ENCODE data around the gene KRTAP10-5.

The KRTAP10-5 gene

DNA sequence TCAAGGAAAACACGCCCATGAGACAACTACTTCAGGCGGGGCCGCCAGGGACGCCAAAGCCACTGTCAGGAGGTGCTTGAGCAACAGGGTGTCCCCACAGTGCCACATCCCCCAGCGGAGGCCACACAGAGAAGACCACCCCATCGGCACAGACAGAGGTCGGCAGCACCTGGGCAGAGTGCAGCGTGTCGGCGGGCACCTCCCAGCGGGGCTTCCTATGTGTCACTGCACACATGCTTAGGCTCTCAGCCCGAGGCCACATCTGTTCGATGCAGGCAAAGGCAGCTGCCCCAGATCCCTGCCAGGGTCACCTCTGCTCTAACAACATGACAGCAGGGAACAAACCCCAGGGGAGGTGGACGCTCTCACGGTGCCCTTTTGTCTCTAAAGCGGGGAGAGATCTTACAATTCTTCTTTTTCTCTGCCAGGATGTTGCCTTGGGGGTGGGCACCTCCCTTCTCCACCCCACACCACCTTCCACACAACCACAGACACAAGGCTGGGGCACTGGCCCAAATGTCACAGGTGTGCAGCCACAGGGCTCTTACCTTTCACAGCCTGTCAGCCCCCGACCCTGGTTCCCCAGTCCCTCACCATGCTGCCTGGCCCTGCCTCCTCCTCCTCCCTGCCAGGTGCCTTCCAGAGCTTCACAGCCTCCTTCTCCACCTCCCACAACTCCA is 35.6 kb upstream of the KRTAP10-5 start:
- no peak for DNase-seq
- Histone ChIP-seq H3K36me3 (replicated peaks) (no peaks in the 10 kb centered on the region), H3K27ac (no peak overlapping the region), H3K27me3 (replicated peaks) (no peaks in the 10 kb centered on the region), H3K4me3 (ENCODE audit: low read depth, low read length) (no peak overlapping the region)
- in situ Hi-C loops (cut with HindIII; ENCODE audit: low pct_ligation_motif_present, low sequenced_read_pairs): no loop called here
- TF ChIP-seq, protein P1, sequence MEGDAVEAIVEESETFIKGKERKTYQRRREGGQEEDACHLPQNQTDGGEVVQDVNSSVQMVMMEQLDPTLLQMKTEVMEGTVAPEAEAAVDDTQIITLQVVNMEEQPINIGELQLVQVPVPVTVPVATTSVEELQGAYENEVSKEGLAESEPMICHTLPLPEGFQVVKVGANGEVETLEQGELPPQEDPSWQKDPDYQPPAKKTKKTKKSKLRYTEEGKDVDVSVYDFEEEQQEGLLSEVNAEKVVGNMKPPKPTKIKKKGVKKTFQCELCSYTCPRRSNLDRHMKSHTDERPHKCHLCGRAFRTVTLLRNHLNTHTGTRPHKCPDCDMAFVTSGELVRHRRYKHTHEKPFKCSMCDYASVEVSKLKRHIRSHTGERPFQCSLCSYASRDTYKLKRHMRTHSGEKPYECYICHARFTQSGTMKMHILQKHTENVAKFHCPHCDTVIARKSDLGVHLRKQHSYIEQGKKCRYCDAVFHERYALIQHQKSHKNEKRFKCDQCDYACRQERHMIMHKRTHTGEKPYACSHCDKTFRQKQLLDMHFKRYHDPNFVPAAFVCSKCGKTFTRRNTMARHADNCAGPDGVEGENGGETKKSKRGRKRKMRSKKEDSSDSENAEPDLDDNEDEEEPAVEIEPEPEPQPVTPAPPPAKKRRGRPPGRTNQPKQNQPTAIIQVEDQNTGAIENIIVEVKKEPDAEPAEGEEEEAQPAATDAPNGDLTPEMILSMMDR (IDR thresholded peaks at IDR 0.05; ENCODE audit: low read depth, low read length, missing control alignments): no peak

DNA sequence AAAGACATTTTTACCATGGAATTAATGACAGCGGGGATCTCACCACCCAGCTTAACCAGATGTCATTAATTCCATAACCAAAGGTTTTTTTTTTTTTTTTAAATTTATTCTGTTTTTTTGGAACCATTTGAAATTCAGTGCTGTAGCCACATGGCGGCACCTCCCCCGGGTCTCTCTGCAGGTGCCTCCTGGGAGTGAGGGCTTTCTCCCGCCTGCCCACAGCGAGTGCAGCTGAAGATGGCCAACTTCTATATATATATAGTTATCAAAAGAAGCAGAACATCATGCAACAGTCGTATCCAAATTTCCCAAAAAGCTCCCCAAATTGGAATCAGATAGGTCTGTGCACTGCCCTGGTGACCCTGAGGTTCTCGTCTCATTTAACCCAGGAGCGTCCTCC is 35.1 kb upstream of the KRTAP10-5 start:
- TF ChIP-seq, protein P1 (IDR thresholded peaks at IDR 0.05; ENCODE audit: low read depth, low read length, missing control alignments): no peak
- Histone ChIP-seq H3K4me3 (ENCODE audit: low read depth, low read length) (no peak overlapping the region), H3K27me3 (replicated peaks) (no peaks in the 10 kb centered on the region), H3K36me3 (replicated peaks) (no peaks in the 10 kb centered on the region), H3K27ac (no peak overlapping the region)
- in situ Hi-C loops (cut with HindIII; ENCODE audit: low pct_ligation_motif_present, low sequenced_read_pairs): no loop called here
- DNase-seq: no peak

DNA sequence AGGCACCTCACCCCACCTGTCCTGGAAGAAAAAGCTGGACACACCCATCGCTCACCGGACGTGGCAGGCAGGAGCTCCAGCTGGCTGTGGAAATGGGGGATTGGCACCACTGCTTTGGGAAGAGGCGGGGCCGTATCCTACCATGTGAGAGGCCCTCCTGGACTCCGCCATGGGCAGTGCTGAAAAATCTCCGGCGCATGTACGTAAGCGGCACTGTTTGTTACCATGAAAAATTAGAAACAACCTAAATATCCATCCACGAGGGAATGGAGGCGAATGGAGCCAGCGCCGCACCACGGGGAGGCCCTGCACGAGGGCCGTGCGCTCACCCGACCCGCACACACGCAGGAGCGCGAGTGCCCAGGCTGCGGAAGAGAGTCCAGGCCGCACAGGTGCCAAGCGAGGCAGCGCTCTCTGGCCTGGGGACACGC is 34.6 kb upstream of the KRTAP10-5 start:
- H3K27me3 ChIP-seq (replicated peaks): no peaks in the 10 kb centered on the region
- no peak overlapping the region for H3K4me3 ChIP-seq (ENCODE audit: low read depth, low read length)
- in situ Hi-C loops (cut with HindIII; ENCODE audit: low pct_ligation_motif_present, low sequenced_read_pairs): no loop called here
- DNase-seq: no peak
- TF ChIP-seq, protein P1 (IDR thresholded peaks at IDR 0.05; ENCODE audit: low read depth, low read length, missing control alignments): no peak
- no peak overlapping the region for H3K27ac ChIP-seq
- H3K36me3 ChIP-seq (replicated peaks): no peaks in the 10 kb centered on the region

DNA sequence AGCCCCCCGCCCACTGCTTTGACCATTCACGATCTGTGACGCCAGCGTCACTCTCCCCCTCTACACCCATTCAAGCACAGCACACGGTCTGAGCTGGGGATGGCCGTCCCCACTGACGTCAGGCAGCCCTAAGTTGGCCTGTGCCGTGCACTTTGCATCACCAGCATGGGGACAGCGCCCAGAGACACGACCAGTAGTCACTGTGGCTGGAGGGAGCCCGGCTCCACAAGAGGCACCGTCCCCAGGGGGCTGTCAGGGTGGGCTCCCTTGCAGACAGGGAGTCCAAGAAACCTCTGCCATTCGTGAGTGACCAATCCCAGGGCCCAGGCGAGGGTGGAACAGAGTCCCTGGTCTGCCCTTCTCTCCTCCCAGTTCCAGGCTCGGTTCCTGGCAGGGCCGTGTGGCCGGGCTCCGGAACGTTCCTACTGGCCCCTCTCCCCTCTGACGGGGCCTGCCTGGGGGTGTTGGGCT is 33.8 kb upstream of the KRTAP10-5 start:
- no peaks in the 10 kb centered on the region for H3K36me3 ChIP-seq (replicated peaks)
- no peak for DNase-seq
- no peaks in the 10 kb centered on the region for H3K27me3 ChIP-seq (replicated peaks)
- no peak overlapping the region for H3K4me3 ChIP-seq (ENCODE audit: low read depth, low read length)
- no peak overlapping the region for H3K27ac ChIP-seq
- in situ Hi-C loops (cut with HindIII; ENCODE audit: low pct_ligation_motif_present, low sequenced_read_pairs): no loop called here
- TF ChIP-seq, protein P1 (IDR thresholded peaks at IDR 0.05; ENCODE audit: low read depth, low read length, missing control alignments): no peak

DNA sequence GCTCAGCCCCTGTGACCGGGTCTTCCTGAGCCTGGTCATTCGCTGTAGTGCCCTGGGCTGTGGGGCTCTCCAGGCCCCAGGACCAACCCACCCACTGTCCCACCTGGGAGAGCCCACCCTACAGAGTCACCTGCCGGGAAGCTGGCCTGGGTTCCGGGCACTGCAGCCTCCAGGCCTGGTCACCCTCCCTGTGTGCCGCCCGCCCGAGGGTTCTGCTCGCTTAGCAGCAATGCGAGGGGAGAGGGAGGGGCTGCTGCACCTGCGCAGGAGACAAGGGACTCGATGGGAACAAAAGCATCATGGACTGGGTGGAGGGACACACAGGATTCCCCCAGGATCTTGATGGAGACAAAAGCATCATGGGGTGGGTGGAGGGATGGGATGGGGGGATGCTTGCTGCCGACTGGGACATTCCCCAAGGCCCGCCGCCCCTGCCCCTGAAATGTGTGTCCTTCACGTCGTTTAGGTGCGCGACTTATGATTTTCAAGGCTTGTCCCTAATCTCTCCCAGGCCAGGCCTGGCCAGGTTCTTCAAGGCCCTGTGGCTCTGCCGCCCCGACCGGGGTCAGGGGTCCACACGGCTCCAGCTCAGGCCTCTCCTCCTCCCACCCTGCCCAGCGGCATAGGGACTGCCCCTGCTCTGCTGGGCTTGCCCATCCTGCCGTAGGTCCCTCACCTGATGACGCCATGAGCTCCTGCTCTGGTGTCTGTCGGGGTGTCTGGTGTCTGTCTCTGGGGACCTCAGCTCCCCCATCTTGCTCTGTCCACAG is 33.2 kb upstream of the KRTAP10-5 start:
- TF ChIP-seq, protein P1 (IDR thresholded peaks at IDR 0.05; ENCODE audit: low read depth, low read length, missing control alignments): no peak
- DNase-seq: no peak
- H3K4me3 ChIP-seq (ENCODE audit: low read depth, low read length): no peak overlapping the region
- in situ Hi-C loops (cut with HindIII; ENCODE audit: low pct_ligation_motif_present, low sequenced_read_pairs): no loop called here
- no peaks in the 10 kb centered on the region for H3K27me3 ChIP-seq (replicated peaks)
- H3K27ac ChIP-seq: no peak overlapping the region
- H3K36me3 ChIP-seq (replicated peaks): no peaks in the 10 kb centered on the region

All from brain microvascular endothelial cell (primary cell).